ENCODE measurements around the gene PPP3CA.

The PPP3CA gene

GRCh38 chr4:101028886-101029285 lies 318.4 kb downstream of the PPP3CA start:
- no peaks in the 10 kb centered on the region for H3K9me3 ChIP-seq (ENCODE audit: control extremely low read depth in 1 of 5, control insufficient read depth in 4 of 5, insufficient read depth in 2 of 5, low read depth in 1 of 5, low read length in 4 of 5)
- POLR2A ChIA-PET = interaction anchor here (0.6 kb wide), 1 partner anchor 33 kb away, joined by 3 read pairs; no protein-coding TSS in a partner anchor
- H3K4me3 ChIP-seq (ENCODE audit: control insufficient read depth in 1 of 7, extremely low read depth in 1 of 7, insufficient read depth in 4 of 7, low read depth in 2 of 7, low read length in 6 of 7) = no peak overlapping the region
- no peak overlapping the region for H3K27ac ChIP-seq (ENCODE audit: insufficient read depth in 1 of 2, low read depth in 1 of 2, low read length in 2 of 2, poor library complexity in 1 of 2, severe bottlenecking in 2 of 2)
- CTCF ChIA-PET = interaction anchor here (0.7 to 1.0 kb wide), 2 partner anchors 9 to 140 kb away, joined by 3 read pairs; no protein-coding TSS in a partner anchor
- H3K27me3 ChIP-seq (replicated peaks in 2 of 5; ENCODE audit: control insufficient read depth in 4 of 5, insufficient read depth in 5 of 5, low read length in 4 of 5) = no peaks in the 10 kb centered on the region
- no peaks in the 10 kb centered on the region for H3K4me1 ChIP-seq (ENCODE audit: control extremely low read depth in 1 of 4, control insufficient read depth in 4 of 4, insufficient read depth in 4 of 4, low read length in 3 of 4)
- peaks cover 4 to 15% (median 8%) of the 10 kb centered on the region in 4 experiments for H3K36me3 ChIP-seq (ENCODE audit: control insufficient read depth in 4 of 4, insufficient read depth in 4 of 4, low read length in 3 of 4)
- no peak for DNase-seq

- ChIA-PET CTCF (no interaction called here), POLR2A (no interaction called here)
- Histone ChIP-seq H3K27me3 (replicated peaks in 2 of 5; ENCODE audit: control insufficient read depth in 4 of 5, insufficient read depth in 5 of 5, low read length in 4 of 5) (no peaks in the 10 kb centered on the region), H3K9me3 (ENCODE audit: control extremely low read depth in 1 of 5, control insufficient read depth in 4 of 5, insufficient read depth in 2 of 5, low read depth in 1 of 5, low read length in 4 of 5) (no peaks in the 10 kb centered on the region), H3K36me3 (ENCODE audit: control insufficient read depth in 4 of 4, insufficient read depth in 4 of 4, low read length in 3 of 4) (peaks cover 4 to 16% (median 10%) of the 10 kb centered on the region in 4 experiments), H3K4me3 (ENCODE audit: control insufficient read depth in 1 of 7, extremely low read depth in 1 of 7, insufficient read depth in 4 of 7, low read depth in 2 of 7, low read length in 6 of 7) (no peak overlapping the region), H3K4me1 (ENCODE audit: control extremely low read depth in 1 of 4, control insufficient read depth in 4 of 4, insufficient read depth in 4 of 4, low read length in 3 of 4) (no peaks in the 10 kb centered on the region), H3K27ac (ENCODE audit: insufficient read depth in 1 of 2, low read depth in 1 of 2, low read length in 2 of 2, poor library complexity in 1 of 2, severe bottlenecking in 2 of 2) (no peak overlapping the region)
- no peak for DNase-seq
These were observed 319.6 kb downstream of the PPP3CA start for GRCh38 chr4:101027721-101028120.

GRCh38 chr4:101025755-101026154 lies 321.6 kb downstream of the PPP3CA start:
- Histone ChIP-seq H3K36me3 (ENCODE audit: control insufficient read depth in 4 of 4, insufficient read depth in 4 of 4, low read length in 3 of 4) (peaks cover 4 to 14% (median 9%) of the 10 kb centered on the region in 4 experiments), H3K9me3 (ENCODE audit: control extremely low read depth in 1 of 5, control insufficient read depth in 4 of 5, insufficient read depth in 2 of 5, low read depth in 1 of 5, low read length in 4 of 5) (no peaks in the 10 kb centered on the region), H3K27me3 (replicated peaks in 2 of 5; ENCODE audit: control insufficient read depth in 4 of 5, insufficient read depth in 5 of 5, low read length in 4 of 5) (no peaks in the 10 kb centered on the region), H3K4me3 (ENCODE audit: control insufficient read depth in 1 of 7, extremely low read depth in 1 of 7, insufficient read depth in 4 of 7, low read depth in 2 of 7, low read length in 6 of 7) (no peak overlapping the region), H3K4me1 (ENCODE audit: control extremely low read depth in 1 of 4, control insufficient read depth in 4 of 4, insufficient read depth in 4 of 4, low read length in 3 of 4) (peaks cover 1 to 10% (median 6%) of the 10 kb centered on the region in 4 experiments), H3K27ac (ENCODE audit: insufficient read depth in 1 of 2, low read depth in 1 of 2, low read length in 2 of 2, poor library complexity in 1 of 2, severe bottlenecking in 2 of 2) (no peak overlapping the region)
- ChIA-PET POLR2A (no interaction called here), CTCF (no interaction called here)
- DNase-seq = peak in 1 of 3 donors; percentile 16
- 85% methylated on average over 3 of the region's 8 CpGs for WGBS (ENCODE audit: insufficient coverage)

- Histone ChIP-seq H3K27ac (ENCODE audit: insufficient read depth in 1 of 2, low read depth in 1 of 2, low read length in 2 of 2, poor library complexity in 1 of 2, severe bottlenecking in 2 of 2) (no peak overlapping the region), H3K4me1 (ENCODE audit: control extremely low read depth in 1 of 4, control insufficient read depth in 4 of 4, insufficient read depth in 4 of 4, low read length in 3 of 4) (peaks cover 5 to 28% (median 23%) of the 10 kb centered on the region in 4 experiments), H3K4me3 (ENCODE audit: control insufficient read depth in 1 of 7, extremely low read depth in 1 of 7, insufficient read depth in 4 of 7, low read depth in 2 of 7, low read length in 6 of 7) (no peak overlapping the region), H3K36me3 (ENCODE audit: control insufficient read depth in 4 of 4, insufficient read depth in 4 of 4, low read length in 3 of 4) (peaks cover 2 to 14% (median 9%) of the 10 kb centered on the region in 4 experiments), H3K27me3 (replicated peaks in 2 of 5; ENCODE audit: control insufficient read depth in 4 of 5, insufficient read depth in 5 of 5, low read length in 4 of 5) (no peaks in the 10 kb centered on the region), H3K9me3 (ENCODE audit: control extremely low read depth in 1 of 5, control insufficient read depth in 4 of 5, insufficient read depth in 2 of 5, low read depth in 1 of 5, low read length in 4 of 5) (no peaks in the 10 kb centered on the region)
- CTCF ChIA-PET = no interaction called here
- POLR2A ChIA-PET = no interaction called here
- DNase-seq = no peak
- 98% methylated on average over 6 of the region's 8 CpGs for WGBS (ENCODE audit: insufficient coverage)
These were observed 324.9 kb downstream of the PPP3CA start for GRCh38 chr4:101022151-101023024.

GRCh38 chr4:101020956-101021355 lies 326.4 kb downstream of the PPP3CA start:
- Histone ChIP-seq H3K27me3 (replicated peaks in 2 of 5; ENCODE audit: control insufficient read depth in 4 of 5, insufficient read depth in 5 of 5, low read length in 4 of 5) (no peaks in the 10 kb centered on the region), H3K4me3 (ENCODE audit: control insufficient read depth in 1 of 7, extremely low read depth in 1 of 7, insufficient read depth in 4 of 7, low read depth in 2 of 7, low read length in 6 of 7) (peak overlapping the region in 1 of 7 experiments; percentile 43), H3K9me3 (ENCODE audit: control extremely low read depth in 1 of 5, control insufficient read depth in 4 of 5, insufficient read depth in 2 of 5, low read depth in 1 of 5, low read length in 4 of 5) (no peaks in the 10 kb centered on the region), H3K27ac (ENCODE audit: insufficient read depth in 1 of 2, low read depth in 1 of 2, low read length in 2 of 2, poor library complexity in 1 of 2, severe bottlenecking in 2 of 2) (no peak overlapping the region), H3K4me1 (ENCODE audit: control extremely low read depth in 1 of 4, control insufficient read depth in 4 of 4, insufficient read depth in 4 of 4, low read length in 3 of 4) (peaks cover 5 to 28% (median 23%) of the 10 kb centered on the region in 4 experiments), H3K36me3 (ENCODE audit: control insufficient read depth in 4 of 4, insufficient read depth in 4 of 4, low read length in 3 of 4) (peaks cover 2 to 11% (median 7%) of the 10 kb centered on the region in 4 experiments)
- CTCF ChIA-PET = no interaction called here
- POLR2A ChIA-PET = no interaction called here
- DNase-seq = peak; percentile 25 to 86 (median 70)
- 0% methylated on average over 1 of the region's 4 CpGs for WGBS (ENCODE audit: insufficient coverage)

- peaks cover 2 to 7% (median 4%) of the 10 kb centered on the region in 4 experiments for H3K36me3 ChIP-seq (ENCODE audit: control insufficient read depth in 4 of 4, insufficient read depth in 4 of 4, low read length in 3 of 4)
- H3K27me3 ChIP-seq (replicated peaks in 2 of 5; ENCODE audit: control insufficient read depth in 4 of 5, insufficient read depth in 5 of 5, low read length in 4 of 5) = no peaks in the 10 kb centered on the region
- H3K27ac ChIP-seq (ENCODE audit: insufficient read depth in 1 of 2, low read depth in 1 of 2, low read length in 2 of 2, poor library complexity in 1 of 2, severe bottlenecking in 2 of 2) = no peak overlapping the region
- ChIA-PET CTCF (interaction anchor here (1.0 to 1.1 kb wide), 2 partner anchors 9 to 12 kb away, joined by 3 read pairs; no protein-coding TSS in a partner anchor), POLR2A (no interaction called here)
- H3K4me3 ChIP-seq (ENCODE audit: control insufficient read depth in 1 of 7, extremely low read depth in 1 of 7, insufficient read depth in 4 of 7, low read depth in 2 of 7, low read length in 6 of 7) = no peak overlapping the region
- H3K4me1 ChIP-seq (ENCODE audit: control extremely low read depth in 1 of 4, control insufficient read depth in 4 of 4, insufficient read depth in 4 of 4, low read length in 3 of 4) = peaks cover 5 to 28% (median 23%) of the 10 kb centered on the region in 4 experiments
- peak; percentile 11 to 81 (median 68) for DNase-seq
- WGBS (ENCODE audit: insufficient coverage) = 27% methylated on average over 1 of the region's 1 CpG
- H3K9me3 ChIP-seq (ENCODE audit: control extremely low read depth in 1 of 5, control insufficient read depth in 4 of 5, insufficient read depth in 2 of 5, low read depth in 1 of 5, low read length in 4 of 5) = no peaks in the 10 kb centered on the region
These were observed 327.4 kb downstream of the PPP3CA start for GRCh38 chr4:101019941-101020401.

GRCh38 chr4:101019313-101019712 lies 328.0 kb downstream of the PPP3CA start:
- Histone ChIP-seq H3K9me3 (ENCODE audit: control extremely low read depth in 1 of 5, control insufficient read depth in 4 of 5, insufficient read depth in 2 of 5, low read depth in 1 of 5, low read length in 4 of 5) (no peaks in the 10 kb centered on the region), H3K27me3 (replicated peaks in 2 of 5; ENCODE audit: control insufficient read depth in 4 of 5, insufficient read depth in 5 of 5, low read length in 4 of 5) (no peaks in the 10 kb centered on the region), H3K4me3 (ENCODE audit: control insufficient read depth in 1 of 7, extremely low read depth in 1 of 7, insufficient read depth in 4 of 7, low read depth in 2 of 7, low read length in 6 of 7) (no peak overlapping the region), H3K27ac (ENCODE audit: insufficient read depth in 1 of 2, low read depth in 1 of 2, low read length in 2 of 2, poor library complexity in 1 of 2, severe bottlenecking in 2 of 2) (no peak overlapping the region), H3K4me1 (ENCODE audit: control extremely low read depth in 1 of 4, control insufficient read depth in 4 of 4, insufficient read depth in 4 of 4, low read length in 3 of 4) (peaks cover 5 to 28% (median 23%) of the 10 kb centered on the region in 4 experiments), H3K36me3 (ENCODE audit: control insufficient read depth in 4 of 4, insufficient read depth in 4 of 4, low read length in 3 of 4) (peaks cover 2 to 7% (median 4%) of the 10 kb centered on the region in 4 experiments)
- DNase-seq = no peak
- POLR2A ChIA-PET = no interaction called here
- CTCF ChIA-PET = interaction anchor here (1.1 kb wide), 1 partner anchor 13 kb away, joined by 3 read pairs; no protein-coding TSS in a partner anchor
- WGBS (ENCODE audit: insufficient coverage) = 89% methylated on average over 4 of the region's 4 CpGs

Data from common myeloid progenitor, CD34-positive (primary cell).